Activated CD8-positive, alpha-beta memory T cell treated with anti-CD3 and anti-CD28 coated beads, Interleukin-2, amount 50 U/mL, for 24 hours (primary cell): Measurements from ENCODE around the gene CCDC61.

Experiments used
- DNase-seq: peaks from one replicate; pipeline ENCODE4 v3.0.0-alpha.2; 2020; ENCODE audit errors: extremely low read depth

CCDC61 gene

GRCh38 chr19:46040125-46040524, 44.9 kb downstream of the CCDC61 start:
- DNase-seq, result no peak

- DNase-seq, result no peak
Observed at GRCh38 chr19:46040952-46041500, 45.8 kb downstream of the CCDC61 start, which contains the start of gene IGFL4. TSS of gene IGFL4 (minus strand) at chr19:46041002. CDS start at chr19:46040962, 40 bp downstream.

GRCh38 chr19:46042252-46042883, 47.1 kb downstream of the CCDC61 start:
- DNase-seq, result no peak

- no peak for DNase-seq
Observed at GRCh38 chr19:46043519-46043918, 48.3 kb downstream of the CCDC61 start.

- no peak for DNase-seq
Observed at GRCh38 chr19:46049597-46049996, 54.3 kb downstream of the CCDC61 start.

- DNase-seq, result no peak
Observed at GRCh38 chr19:46052896-46053295, 57.6 kb downstream of the CCDC61 start.

- no peak for DNase-seq
Observed at GRCh38 chr19:46056536-46056935, 61.3 kb downstream of the CCDC61 start.

GRCh38 chr19:46058778-46059177, 63.5 kb downstream of the CCDC61 start:
- no peak for DNase-seq

GRCh38 chr19:46060012-46060411, 64.7 kb downstream of the CCDC61 start:
- DNase-seq, result no peak

- no peak for DNase-seq
Observed at GRCh38 chr19:46063201-46063600, 67.9 kb downstream of the CCDC61 start.

GRCh38 chr19:46065486-46066071, 70.3 kb downstream of the CCDC61 start:
- DNase-seq, result no peak

- DNase-seq, result no peak
Observed at GRCh38 chr19:46066471-46066870, 71.2 kb downstream of the CCDC61 start.

- DNase-seq, result no peak
Observed at GRCh38 chr19:46067691-46068090, 72.4 kb downstream of the CCDC61 start.
